ENCODE data around the gene DMAC2.
"Not testable (repeated sequence)": the region's sequence is repeated elsewhere in the genome, so short reads cannot be mapped to it uniquely, and the experiment has no call there.

The DMAC2 gene

DNA sequence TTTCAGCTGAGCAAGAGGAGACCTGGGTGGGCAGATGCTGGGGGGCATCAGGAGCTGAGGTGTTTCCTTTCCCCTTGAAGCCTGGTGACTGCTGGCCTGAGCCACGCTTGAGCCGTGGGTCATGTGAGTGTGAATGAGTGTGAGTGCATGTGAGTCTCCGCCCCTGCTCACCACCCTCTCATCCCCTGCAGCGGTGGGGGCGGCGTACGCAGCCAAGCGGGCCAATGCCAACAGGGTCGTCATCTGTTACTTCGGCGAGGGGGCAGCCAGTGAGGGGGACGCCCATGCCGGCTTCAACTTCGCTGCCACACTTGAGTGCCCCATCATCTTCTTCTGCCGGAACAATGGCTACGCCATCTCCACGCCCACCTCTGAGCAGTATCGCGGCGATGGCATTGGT, 17.7 kb downstream of the DMAC2 start:
- DNase-seq, result no peak

DNA sequence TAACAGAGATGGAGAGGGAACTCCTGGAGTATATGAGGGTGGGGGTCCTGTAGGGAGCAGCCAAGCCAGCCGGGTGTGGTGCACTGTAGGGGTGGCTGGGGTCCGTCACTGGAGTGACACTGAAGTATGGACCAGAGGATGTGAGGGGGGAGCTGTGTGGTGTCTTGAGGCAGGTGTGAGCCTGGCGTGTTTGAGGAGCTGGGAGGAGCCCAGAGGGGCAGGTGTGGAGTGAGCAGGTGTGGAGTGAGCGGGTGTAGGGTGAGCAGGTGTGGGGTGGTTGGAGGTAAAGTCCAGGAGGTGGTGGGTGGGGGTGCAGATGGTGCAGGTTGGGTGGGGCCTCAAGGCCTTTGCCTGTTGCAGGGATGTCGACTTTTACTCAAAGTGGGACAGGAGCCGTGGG, 18.4 kb downstream of the DMAC2 start:
- peak; percentile 72 for DNase-seq

DNA sequence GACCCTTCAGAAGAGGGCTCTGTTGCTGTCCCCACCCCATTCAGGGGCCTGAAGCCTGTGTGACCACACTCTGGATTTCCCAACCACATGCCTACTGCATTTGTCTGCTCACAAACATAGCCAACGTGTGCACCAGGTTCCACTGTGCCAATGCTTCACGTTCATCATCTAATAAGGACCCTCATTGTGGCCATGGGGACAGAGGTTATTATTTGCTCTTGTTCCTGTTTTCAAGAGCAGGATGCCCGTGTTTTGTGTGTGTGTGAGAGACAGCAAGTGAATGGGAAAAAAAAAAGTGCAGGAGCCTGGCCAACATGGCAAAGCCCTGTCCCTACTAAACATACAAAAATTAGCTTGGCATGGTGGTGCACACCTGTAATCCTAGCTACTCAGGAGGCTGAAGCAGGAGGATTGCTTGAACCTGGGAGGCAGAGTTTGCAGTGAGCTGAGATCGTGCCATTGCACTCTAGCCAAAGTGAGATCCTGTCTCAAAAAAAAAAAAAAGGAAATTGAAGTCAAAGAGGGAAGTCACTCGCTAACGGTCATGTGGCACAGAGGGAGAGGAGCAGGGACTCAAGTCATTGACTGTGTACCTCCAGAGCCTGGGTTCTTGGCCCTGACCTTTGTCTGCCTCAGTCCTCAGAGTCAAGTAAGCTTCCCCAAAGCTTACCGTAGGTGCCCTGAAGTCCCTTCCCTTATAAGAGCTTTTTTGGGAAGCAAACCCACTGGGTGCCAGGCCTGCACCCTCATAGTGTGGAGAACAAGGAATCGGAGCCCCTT, 19.4 kb downstream of the DMAC2 start:
- no peak for DNase-seq

DNA sequence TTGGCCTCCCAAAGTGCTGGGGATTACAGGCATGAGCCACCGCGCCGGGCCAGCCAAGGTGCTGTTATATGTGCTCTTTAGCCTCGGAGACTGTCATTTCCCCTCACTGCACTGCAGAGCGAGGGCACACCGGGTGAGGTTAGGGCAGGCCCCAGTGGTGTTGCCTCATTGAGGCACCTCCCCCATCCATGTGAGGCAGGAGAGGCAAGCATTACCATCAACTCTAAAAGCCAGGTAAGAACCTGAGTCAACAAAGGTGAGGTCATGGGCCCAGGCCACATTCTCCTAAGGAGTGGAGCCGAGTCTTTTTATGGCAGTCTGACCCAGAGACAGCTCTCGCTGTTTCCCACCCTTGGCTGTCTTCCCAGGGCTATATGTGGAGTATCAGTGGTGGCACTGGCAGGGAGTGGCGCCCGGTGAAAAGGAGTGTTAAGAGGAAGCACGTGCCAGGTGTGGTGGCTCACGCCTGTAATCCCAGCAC, 23.5 kb downstream of the DMAC2 start:
- DNase-seq, result no peak

DNA sequence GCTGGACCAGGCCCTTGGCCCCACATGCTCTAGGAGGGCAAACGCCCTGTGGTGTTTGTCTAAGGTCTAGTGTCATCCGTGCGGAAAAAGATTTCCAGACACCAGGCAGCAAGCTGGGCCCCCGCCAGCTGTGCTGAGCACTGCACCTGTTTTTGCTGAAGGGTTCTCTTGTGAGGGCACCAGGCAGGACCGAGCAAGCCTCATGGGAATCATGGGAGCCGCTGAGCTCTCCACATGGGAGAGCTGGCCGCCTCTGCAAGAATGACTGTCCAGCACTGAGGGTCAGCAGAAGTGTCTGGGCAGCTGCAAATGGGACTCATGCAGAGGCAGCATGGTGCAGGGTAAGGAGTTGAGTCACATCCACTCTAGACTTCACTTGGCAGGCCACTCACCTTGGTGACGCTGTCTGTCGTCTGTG, 24.5 kb downstream of the DMAC2 start:
- DNase-seq, result peak; percentile 49

DNA sequence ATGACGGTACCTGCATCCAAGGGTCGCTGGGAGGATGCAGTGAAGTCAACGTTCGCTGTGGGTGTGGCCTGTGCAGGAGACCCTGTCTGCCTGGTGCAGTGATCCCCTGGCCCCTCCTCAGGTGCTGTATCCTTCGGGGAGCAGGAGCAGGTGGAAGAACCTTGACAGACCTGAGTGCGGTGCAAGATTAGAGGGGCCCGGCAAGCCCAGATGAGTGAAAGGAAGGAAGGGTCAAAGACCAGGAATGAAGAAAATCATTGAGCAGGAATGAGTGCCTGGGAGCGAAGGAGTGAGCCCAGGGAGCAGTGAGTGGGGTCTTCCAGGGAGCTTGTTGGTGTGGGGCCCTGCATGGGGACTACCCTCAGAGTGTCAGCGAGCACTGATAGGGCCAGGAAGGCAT, 25.3 kb downstream of the DMAC2 start:
- DNase-seq, result no peak

DNA sequence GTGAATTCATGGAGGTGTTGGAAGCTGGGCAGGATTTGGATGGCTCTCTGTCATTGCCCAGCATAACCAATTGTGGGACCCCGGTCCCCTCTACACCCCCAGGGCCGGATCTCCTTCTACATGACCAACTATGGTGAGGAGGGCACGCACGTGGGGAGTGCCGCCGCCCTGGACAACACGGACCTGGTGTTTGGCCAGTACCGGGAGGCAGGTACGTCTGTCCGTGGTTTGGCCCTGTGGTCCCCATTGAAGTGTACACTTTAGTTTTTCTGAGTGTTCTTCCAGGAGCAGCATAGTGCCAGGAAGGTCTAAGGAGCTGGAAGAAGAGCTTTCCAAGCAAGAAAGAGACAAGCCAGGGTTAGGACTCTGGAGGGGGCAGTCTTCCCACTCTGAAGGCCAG, 25.8 kb downstream of the DMAC2 start:
- DNase-seq, result no peak

DNA sequence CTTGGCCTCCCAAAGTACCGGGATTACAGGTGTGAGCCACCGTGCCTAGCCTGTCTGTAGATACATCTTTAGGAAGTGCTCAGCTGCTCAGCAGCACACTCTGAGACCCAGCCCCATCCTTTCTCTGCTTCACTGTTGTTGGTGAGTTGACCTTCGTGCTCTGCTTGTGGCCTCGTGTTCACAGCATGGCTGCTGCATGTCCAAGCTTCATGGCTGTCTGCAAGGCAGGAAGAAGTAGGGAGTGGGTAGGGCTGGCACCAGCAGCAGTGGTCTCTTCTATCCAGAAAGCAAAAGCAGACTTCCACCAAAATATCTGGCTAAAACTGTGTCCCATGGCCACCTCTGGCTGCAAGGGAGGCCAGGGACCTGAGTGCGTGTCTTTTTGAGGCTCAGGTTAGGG, 26.8 kb downstream of the DMAC2 start:
- DNase-seq, result no peak

DNA sequence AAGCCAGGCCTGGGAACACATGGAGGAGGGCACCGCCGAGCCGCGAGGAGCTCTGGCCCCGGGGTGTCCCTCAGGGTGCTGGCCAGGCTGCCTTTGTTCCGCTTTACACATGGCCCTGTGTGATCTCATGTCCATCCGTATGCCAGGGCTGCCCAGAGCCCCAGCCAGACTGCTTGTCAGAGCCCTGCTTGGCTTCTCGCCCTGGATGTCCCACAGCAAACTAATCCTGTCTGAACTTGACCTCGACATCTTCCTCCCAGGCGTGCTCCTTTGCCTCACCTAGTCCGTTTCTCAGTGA, 27.8 kb downstream of the DMAC2 start:
- no peak for DNase-seq

DNA sequence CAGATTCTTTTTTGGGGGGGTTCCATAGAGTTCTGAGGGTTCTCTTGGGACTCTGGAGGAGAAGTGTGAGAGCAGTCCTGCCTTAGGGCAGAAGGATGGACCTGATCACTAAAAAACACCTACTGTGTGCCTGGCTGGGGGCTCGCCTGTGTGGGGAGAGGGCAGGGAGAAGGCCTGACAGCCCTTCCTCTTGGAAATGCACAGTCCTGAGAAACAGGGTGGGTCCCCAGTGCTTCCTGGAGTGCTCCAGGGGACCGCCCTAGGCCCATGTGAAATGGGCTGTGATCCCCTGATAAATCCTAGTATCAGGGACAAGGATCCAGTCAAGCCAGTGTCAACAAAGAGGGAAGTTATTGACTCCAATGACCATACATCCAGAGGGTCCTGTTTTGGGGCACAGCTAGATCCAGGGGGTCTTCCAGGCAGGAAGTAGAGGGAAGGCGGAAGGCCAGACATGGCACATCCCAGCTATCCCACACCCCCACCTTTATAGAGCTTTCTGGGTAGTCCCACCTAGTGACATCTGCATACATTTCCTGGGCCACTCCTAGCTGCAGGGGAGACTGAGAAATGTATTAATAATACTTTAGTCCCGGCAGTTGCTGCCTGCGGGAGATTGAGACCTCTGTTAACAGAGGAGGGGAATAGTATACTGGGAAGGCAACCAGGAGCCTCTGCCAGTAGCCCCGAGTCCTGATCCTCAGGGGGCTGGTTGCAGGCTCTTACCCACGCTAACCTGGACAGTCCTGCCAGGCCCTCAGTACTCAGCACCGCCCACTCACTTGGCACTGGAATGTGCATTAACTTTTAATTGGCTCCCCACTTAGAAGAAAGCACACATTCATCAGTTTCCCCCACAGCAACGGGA, 28.4 kb downstream of the DMAC2 start:
- no peak for DNase-seq

DNA sequence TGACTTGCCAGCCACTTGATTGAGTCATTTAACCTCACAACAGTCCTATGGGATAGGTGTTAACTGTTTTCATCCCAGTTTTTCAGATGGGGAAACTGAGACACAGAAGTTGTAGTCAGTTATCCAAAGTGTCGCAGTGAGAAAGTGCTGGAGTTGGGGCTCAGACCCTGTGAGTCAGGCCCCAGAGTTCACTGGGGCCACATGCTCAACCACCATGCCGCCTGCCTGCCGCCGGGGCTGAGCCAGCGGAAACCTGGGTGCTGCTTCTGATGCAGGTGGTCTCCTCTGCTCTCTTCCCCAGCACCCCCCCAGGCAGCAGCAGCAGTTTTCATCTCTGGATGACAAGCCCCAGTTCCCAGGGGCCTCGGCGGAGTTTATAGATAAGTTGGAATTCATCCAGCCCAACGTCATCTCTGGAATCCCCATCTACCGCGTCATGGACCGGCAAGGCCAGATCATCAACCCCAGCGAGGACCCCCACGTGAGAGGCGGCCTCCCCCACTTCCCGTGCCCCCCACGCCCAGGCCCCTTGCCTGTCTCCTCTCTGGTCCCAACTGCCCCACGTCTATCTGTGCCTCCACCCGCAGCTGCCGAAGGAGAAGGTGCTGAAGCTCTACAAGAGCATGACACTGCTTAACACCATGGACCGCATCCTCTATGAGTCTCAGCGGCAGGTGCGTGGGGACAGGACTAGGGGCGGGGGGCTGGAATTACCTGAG, 29.2 kb downstream of the DMAC2 start:
- no peak for DNase-seq

DNA sequence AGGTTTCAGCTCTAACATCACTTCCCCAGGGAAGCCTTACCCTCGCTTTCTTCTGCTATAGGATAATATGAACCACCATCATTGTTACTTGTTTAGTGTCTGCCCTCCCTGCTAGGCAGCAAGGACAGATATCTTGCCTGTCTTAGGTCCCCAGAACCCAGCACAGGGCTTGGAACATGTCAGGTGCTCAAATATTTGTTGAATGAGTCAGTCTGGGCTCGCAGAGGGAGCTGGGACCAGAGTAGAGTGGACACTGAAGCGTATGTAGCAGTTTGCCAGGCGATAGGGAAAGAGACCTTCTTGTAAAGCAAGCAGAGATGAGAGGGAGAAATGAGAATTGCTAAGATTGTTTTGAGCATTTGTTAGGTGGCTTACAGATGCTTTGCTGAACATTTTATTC, 30.4 kb downstream of the DMAC2 start:
- DNase-seq, result no peak

DNA sequence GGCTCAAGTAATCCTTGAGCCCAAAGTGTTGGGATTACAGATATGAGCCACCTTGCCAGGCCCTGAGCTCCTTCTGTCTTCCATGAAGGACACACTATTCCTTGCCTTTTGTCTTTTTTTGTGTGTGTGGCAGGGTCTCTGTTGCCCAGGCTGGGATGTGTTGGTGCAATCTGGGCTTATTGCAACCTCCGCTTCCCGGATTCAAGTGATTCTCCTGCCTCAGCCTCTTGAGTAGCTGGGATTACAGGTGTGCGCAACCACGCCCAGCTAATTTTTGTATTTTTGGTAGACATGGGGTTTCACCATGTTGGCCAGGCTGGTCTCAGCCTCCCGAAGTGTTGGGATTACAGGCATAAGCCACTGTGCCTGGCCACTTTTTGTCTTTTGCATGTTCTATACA, 30.9 kb downstream of the DMAC2 start:
- DNase-seq, result not testable (repeated sequence)

DNA sequence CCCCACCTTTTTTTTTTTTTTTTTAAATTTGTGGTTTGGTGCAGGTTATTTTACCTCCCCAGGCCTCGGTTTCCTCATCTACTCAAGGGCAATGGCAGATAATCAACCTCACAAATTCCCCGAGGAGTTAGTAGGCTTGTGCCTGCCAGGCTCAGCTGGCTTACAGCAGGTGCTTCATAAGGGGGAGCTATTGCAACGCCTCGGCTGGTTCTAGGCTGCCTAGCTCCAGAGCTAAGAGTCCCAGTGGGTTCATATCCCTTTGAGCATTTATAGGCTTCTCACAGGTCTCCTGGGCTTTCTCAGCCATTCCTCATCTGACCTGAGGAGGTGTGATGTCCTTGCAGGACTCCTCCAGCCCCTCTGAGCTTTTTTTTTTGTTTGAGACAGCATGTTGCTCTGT, 31.5 kb downstream of the DMAC2 start:
- no peak for DNase-seq

DNA sequence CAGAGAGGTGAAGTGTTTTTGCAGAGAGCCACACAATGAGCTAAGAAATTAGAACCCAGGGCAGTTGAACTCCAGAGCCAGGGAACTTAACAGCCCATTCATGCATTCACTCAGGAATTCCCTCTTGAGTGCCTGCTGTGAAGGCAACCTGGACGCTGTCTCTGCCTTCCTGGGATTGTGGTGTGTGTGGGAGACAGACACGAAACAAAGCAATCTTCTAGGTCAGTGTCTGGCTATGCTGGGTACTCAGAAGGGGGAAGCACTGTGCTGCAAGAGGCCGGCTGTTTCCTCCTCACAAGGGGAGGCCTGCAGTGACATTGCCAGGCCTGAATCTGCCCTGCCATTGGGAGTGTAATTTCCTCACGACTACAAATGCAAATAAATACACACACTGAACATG, 32.4 kb downstream of the DMAC2 start:
- DNase-seq, result no peak

DNA sequence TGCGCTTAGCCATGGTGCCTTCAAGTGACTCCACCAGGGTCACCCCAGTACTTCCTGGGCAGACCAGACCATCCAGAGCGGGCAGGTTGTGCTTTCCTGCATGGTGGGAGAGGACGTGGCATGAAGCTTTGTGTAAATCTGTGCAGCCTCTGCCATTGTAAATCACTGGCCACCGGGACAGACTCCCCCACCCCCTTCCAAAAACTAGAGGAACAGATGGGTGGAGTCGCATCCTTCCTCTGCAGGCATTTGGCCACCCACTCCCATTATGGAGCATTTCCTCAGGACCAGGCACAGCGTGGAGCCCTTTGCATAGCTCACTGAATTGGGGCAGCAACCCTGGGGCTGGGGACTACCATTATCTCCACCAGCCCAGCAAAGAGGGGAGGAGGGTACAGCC, 33.9 kb downstream of the DMAC2 start:
- no peak for DNase-seq

DNA sequence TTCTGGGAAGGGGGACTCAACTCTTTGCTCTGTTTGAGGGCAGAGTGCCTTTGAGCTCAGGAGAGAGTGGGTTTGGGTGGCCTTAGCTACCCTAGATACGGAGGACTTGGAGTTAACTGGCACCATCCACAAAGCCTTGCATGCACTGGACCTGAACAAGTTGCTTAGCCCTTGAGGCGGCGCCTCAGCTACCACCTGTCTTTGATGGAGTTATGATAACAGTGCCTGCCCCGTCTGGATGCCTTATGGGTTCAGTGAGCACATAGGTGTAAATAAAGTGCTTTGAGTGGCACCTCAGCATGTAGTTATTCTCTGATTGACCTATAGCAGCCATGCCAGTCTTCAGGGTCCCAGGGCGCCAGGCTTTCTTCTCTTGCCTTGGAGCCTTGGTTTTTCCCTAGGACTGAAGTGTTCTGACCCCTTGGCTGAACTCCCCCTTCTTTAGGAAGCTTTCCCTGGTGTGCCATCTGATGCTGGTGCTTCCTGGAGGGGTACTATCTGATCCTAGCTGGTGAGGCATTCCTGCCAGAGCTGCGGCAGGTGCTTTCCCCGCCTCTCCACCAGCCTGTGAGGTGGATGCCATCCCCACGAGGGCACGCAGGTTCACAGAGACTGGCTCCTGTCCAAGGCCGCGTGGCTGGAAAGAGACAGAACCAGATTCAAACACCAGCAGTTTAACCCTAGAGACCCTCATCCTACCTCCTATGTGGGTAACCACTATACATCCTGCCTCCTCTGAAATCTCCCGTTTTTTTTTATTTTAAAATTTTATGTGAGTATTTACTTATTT, 36.3 kb downstream of the DMAC2 start:
- DNase-seq, result no peak

DNA sequence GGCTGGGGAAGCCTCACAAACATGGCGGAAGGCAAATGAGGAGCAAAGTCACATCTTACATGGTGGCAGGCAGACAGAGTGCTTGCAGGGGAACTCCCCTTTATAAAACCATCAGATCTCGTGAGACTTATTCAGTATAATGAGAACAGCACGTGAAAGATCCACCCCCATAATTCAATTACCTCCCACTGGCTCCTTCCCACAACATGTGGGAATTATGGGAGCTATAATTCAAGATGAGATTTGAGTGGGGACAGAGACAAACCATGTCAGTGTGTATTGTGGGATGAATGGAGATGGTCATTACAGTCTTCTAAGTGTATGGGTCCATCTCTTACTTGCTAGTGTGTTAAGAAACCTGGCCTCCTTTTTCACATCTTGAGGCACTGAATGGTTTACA, 37.7 kb downstream of the DMAC2 start:
- no peak for DNase-seq

DNA sequence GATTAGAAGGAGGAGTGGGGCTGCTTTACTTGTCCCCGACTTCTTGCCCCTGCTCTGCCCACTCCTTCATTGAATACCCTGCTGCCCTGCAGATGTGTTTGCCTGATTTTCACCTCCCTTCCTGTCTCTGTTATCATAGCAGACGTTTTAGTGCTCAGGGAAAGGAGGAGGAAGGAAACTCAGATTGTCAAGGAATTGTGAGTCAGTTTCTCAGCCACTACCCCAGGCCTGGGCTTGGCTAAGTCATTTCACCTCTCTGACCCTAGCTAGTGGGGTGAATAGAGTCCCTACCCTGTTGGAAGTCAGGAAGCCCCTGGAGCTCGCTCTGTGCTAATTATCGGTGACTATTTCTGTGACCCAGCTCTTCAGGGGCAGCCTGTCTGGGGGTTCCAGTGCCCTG, 38.2 kb downstream of the DMAC2 start:
- DNase-seq, result no peak

DNA sequence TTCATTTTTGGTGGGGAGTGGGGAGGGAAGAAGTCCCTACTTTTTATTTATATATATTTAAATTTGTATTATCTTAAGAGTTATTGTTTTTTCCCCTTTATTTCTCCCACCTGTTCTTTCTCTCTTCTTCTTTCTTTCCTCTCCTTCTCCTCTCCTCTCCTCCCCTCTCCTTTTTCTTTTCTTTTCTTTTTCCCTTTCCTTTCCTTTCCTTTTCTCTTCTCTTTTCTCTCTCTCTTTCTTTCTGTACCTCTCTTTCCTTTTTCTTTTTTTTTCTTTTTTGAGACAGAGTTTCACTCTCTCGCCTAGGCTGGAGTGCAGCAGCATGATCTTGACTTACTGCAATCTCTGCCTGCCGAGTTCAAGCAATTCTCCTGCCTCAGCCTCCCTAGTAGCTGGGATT, 40.2 kb downstream of the DMAC2 start:
- DNase-seq, result no peak

DNA sequence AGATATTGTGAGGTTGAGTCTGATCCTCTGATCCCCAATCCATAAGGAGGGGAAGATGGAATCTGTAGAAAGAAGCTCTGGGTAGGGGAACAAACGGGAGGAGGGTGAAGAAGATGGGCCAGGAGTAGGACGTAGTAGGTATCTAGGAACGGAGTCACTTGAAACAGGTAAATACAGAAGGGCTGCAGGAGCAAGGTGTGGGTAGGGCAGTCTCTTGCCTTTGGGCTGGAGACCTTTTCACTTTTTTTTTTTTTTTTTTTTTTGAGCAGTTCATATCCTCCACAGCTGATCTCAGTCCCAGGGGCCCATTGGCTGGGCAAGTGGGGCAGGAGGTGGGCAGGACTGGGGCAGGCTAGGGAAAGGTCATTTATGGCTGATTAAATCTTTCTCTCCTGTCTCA, 40.6 kb downstream of the DMAC2 start:
- DNase-seq, result no peak

DNA sequence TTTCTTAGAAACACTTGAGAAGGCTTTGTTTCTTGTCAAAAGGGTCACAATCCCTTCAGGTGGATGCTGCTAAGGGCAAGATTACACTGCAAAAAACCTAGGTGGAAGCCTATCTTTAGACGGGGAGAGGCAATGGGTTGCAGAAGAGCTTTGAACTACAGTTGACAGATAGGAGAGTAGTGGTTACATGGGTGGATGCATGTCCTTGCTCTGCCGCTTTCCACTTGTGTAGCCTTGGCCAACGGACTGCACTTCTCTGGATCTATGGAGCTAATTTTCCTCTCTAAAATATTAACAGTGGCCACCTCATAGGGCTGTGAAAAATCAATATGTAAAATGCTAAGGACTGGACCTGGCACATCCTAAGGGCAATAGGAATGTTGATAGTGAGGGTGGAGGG, 41.1 kb downstream of the DMAC2 start:
- DNase-seq, result no peak

DNA sequence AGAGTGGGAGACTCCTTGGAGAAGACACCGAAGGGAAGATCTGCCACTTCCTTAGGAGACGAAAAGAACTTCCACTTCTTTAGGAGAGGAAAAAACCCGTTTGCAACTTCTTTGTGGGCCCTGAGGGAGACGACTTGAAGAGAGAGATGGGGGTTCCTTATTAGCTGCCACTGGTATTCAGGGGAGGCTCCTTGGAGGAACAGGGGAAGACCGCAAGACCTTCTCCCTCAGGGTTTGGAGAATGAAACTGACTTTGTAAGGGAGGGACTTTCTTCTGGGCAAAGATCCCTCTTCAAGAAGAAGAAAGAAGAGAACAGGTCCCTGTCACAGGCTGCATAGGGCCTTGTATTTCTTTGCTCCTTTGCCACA, 41.7 kb downstream of the DMAC2 start:
- no peak for DNase-seq

Measured in NCI-H1105 (cell line).